Transverse colon (tissue), 4 donors: ENCODE measurements around the gene VPS26A.

Experiments used
- EP300 ChIP-seq: sonication (generic); formaldehyde crosslinking; IDR thresholded peaks from one replicate; pipeline ENCODE4 v1.6.1; 2017; ENCODE audit warnings: antibody characterized with exemption, low read depth
- POLR2A ChIP-seq: fragments of 450-650 bp; IDR thresholded peaks from one replicate; pipeline ENCODE4 v1.6.1; 2016; ENCODE audit warnings: antibody characterized with exemption, mild to moderate bottlenecking, moderate library complexity
- POLR2AphosphoS5 ChIP-seq, 3 donors: sonication (generic); formaldehyde crosslinking; IDR thresholded peaks; one replicate each; pipeline ENCODE4 v1.6.1; 2016; ENCODE audit warnings: antibody characterized with exemption in 3 of 3
- TF ChIP-seq, protein P1 (sequence below), 5 experiments: fragments of 200-600 bp in 3 of 5; fragments of 450-650 bp in 2 of 5; sonication (generic) in 3 of 5; IDR thresholded peaks; 1 replicate in 2 of 5; 2 replicates in 3 of 5; pipeline ENCODE4 v1.5.1; 2016 to 2017; ENCODE audit warnings: antibody characterized with exemption in 5 of 5, inconsistent platforms in 3 of 5, mild to moderate bottlenecking in 2 of 5, moderate library complexity in 1 of 5

DNA sequence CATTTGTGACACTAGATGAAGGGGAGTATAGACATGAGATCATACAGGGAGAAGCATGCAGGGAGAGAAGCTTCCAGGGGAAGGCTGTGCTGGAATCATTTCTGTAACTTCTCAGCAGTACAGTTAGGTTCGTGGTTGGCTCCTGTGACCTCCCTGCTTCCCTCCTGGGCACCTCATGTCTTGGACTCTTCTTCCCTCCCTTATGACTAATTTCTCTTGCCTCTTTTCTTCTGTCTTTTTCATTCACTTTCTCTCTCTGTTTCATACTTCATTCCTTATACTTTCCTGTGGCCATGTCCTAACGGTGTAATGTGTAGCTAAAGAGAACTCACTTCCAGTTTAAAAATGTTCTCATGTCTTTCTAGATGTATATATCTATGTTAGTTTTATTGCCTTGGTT, 77.1 kb downstream of the VPS26A start:
- TF ChIP-seq, protein P1, sequence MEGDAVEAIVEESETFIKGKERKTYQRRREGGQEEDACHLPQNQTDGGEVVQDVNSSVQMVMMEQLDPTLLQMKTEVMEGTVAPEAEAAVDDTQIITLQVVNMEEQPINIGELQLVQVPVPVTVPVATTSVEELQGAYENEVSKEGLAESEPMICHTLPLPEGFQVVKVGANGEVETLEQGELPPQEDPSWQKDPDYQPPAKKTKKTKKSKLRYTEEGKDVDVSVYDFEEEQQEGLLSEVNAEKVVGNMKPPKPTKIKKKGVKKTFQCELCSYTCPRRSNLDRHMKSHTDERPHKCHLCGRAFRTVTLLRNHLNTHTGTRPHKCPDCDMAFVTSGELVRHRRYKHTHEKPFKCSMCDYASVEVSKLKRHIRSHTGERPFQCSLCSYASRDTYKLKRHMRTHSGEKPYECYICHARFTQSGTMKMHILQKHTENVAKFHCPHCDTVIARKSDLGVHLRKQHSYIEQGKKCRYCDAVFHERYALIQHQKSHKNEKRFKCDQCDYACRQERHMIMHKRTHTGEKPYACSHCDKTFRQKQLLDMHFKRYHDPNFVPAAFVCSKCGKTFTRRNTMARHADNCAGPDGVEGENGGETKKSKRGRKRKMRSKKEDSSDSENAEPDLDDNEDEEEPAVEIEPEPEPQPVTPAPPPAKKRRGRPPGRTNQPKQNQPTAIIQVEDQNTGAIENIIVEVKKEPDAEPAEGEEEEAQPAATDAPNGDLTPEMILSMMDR (IDR thresholded peaks at IDR 0.05): no peak
- TF ChIP-seq POLR2A (no peak), POLR2AphosphoS5 (IDR thresholded peaks at IDR 0.05) (no peak), EP300 (no peak)
